HepG2 (cell line): ENCODE measurements around the gene HPCAL1. TPM values are rescaled to one million over a fixed set of nuclear protein-coding genes. Genes with fewer than 3 reads are reported as not detected.

ENCODE experiments used
- GATA4 ChIP-seq: sonication (generic); IDR thresholded peaks from 2 replicates; pipeline ENCODE4 v1.6.1; 2016; ENCODE audit warnings: antibody characterized with exemption, low read depth, borderline replicate concordance
- IRF2 ChIP-seq: IDR thresholded peaks from 2 replicates; pipeline ENCODE4 v1.6.1; 2018; ENCODE audit warnings: missing genetic modification reagents, missing compliant biosample characterization
- NFIB ChIP-seq: sonication (generic); formaldehyde crosslinking; IDR thresholded peaks from 2 replicates; pipeline ENCODE4 v1.9.0; 2021; ENCODE audit warnings: missing genetic modification reagents, mild to moderate bottlenecking, borderline replicate concordance
- NFKB2 ChIP-seq: sonication (generic); formaldehyde crosslinking; IDR thresholded peaks from 2 replicates; pipeline ENCODE4 v1.4.0; 2020; ENCODE audit warnings: missing genetic modification reagents, borderline replicate concordance
- POLR2A ChIP-seq, 2 experiments: IDR thresholded peaks; 2 replicates each; pipeline ENCODE4 v1.6.1; 2011; ENCODE audit warnings: low read depth in 2 of 2, low read length in 2 of 2, mild to moderate bottlenecking in 1 of 2, moderate library complexity in 1 of 2; ENCODE audit not compliant: insufficient read depth in 1 of 2
- RFX5 ChIP-seq: IDR thresholded peaks from 2 replicates; pipeline ENCODE4 v1.6.1; 2011; ENCODE audit warnings: low read depth, low read length, improper control_type of control experiment
- SALL1 ChIP-seq: sonication (generic); formaldehyde crosslinking; IDR thresholded peaks from 2 replicates; pipeline ENCODE4 v1.8.0; 2022; ENCODE audit warnings: mild to moderate bottlenecking, missing genetic modification reagents
- SMAD1 ChIP-seq: sonication (generic); formaldehyde crosslinking; IDR thresholded peaks from 2 replicates; pipeline ENCODE4 v1.4.0; 2020; ENCODE audit warnings: missing genetic modification reagents, low read depth, mild to moderate bottlenecking, borderline replicate concordance
- SMARCE1 ChIP-seq: fragments of 450-650 bp; IDR thresholded peaks from 2 replicates; pipeline ENCODE4 v1.6.1; 2017; ENCODE audit warnings: borderline replicate concordance
- SP5 ChIP-seq: IDR thresholded peaks from 2 replicates; pipeline ENCODE4 v1.6.1; 2016; ENCODE audit warnings: low read depth, borderline replicate concordance
- TARDBP ChIP-seq: sonication (generic); formaldehyde crosslinking; IDR thresholded peaks from 2 replicates; pipeline ENCODE4 v1.8.0; 2022; ENCODE audit warnings: mild to moderate bottlenecking, missing genetic modification reagents
- YY1 ChIP-seq: IDR thresholded peaks from 2 replicates; pipeline ENCODE4 v1.6.1; 2011; ENCODE audit warnings: low read length, low read depth, moderate library complexity, mild to moderate bottlenecking; ENCODE audit not compliant: insufficient read depth, insufficient replicate concordance
- ZBTB3 ChIP-seq: sonication (generic); formaldehyde crosslinking; IDR thresholded peaks from 2 replicates; pipeline ENCODE4 v1.4.0; 2020; ENCODE audit warnings: low read depth, mild to moderate bottlenecking, moderate library complexity, missing genetic modification reagents, borderline replicate concordance
- ZNF230 ChIP-seq: sonication (generic); formaldehyde crosslinking; IDR thresholded peaks from 2 replicates; pipeline ENCODE4 v1.4.0; 2020; ENCODE audit warnings: mild to moderate bottlenecking, missing genetic modification reagents
- ZNF660 ChIP-seq: sonication (generic); formaldehyde crosslinking; IDR thresholded peaks from 2 replicates; pipeline ENCODE4 v1.5.1; 2020; ENCODE audit warnings: mild to moderate bottlenecking, low read depth, missing genetic modification reagents, borderline replicate concordance
- ZNF775 ChIP-seq: sonication (generic); formaldehyde crosslinking; IDR thresholded peaks from 2 replicates; pipeline ENCODE4 v1.4.0; 2020; ENCODE audit warnings: missing genetic modification reagents, mild to moderate bottlenecking, moderate library complexity, borderline replicate concordance
- polyA plus RNA-seq, 8 experiments: library from polyadenylated mRNA; depleted of rRNA in 3 of 8; stranded (reverse) in 7 of 8; unstranded in 1 of 8; fragments of >200 nt; fragmentation: Illumina TruSeq in 4 of 8; extraction: Trizol in 4 of 8; gene quantifications; 2 replicates each; pipeline versions ENCODE4 v1.2.1 to v1.2.3, GENCODE V29; 2011 to 2016; ENCODE audit warnings: low read depth in 4 of 8, missing spikeins in 1 of 8, mixed read lengths in 1 of 8; ENCODE audit not compliant: insufficient read depth in 1 of 8
- total RNA-seq, 5 experiments: library from RNA; depleted of rRNA; stranded (reverse); fragments of >200 nt; fragmentation: Illumina TruSeq; extraction: Trizol; gene quantifications; 2 replicates each; pipeline ENCODE4 v1.2.3, GENCODE V29; 2016; ENCODE audit warnings: low read depth in 1 of 5
- TF ChIP-seq, protein P1 (sequence below): sonication (generic); formaldehyde crosslinking; conservative IDR thresholded peaks from 2 replicates; pipeline ENCODE4 v1.4.0; 2020; ENCODE audit warnings: missing genetic modification reagents
- TF ChIP-seq, protein P2 (sequence below): IDR thresholded peaks from 2 replicates; pipeline ENCODE4 v1.6.1; 2016; ENCODE audit warnings: mild to moderate bottlenecking
- TF ChIP-seq, protein P3 (sequence below): fragments of 450-650 bp; IDR thresholded peaks from 2 replicates; pipeline ENCODE4 v1.6.1; 2017; ENCODE audit warnings: mild to moderate bottlenecking
- TF ChIP-seq, protein P4 (sequence below): sonication (generic); formaldehyde crosslinking; conservative IDR thresholded peaks from 2 replicates; pipeline ENCODE4 v1.4.0; 2020; ENCODE audit warnings: missing genetic modification reagents

Gene HPCAL1
- total and polyA plus RNA-seq, 2 of the 13 experiments (the other 11 are each of a cell fraction or from before 2014, with no cell fraction given): 29.5 to 29.9 TPM

DNA sequence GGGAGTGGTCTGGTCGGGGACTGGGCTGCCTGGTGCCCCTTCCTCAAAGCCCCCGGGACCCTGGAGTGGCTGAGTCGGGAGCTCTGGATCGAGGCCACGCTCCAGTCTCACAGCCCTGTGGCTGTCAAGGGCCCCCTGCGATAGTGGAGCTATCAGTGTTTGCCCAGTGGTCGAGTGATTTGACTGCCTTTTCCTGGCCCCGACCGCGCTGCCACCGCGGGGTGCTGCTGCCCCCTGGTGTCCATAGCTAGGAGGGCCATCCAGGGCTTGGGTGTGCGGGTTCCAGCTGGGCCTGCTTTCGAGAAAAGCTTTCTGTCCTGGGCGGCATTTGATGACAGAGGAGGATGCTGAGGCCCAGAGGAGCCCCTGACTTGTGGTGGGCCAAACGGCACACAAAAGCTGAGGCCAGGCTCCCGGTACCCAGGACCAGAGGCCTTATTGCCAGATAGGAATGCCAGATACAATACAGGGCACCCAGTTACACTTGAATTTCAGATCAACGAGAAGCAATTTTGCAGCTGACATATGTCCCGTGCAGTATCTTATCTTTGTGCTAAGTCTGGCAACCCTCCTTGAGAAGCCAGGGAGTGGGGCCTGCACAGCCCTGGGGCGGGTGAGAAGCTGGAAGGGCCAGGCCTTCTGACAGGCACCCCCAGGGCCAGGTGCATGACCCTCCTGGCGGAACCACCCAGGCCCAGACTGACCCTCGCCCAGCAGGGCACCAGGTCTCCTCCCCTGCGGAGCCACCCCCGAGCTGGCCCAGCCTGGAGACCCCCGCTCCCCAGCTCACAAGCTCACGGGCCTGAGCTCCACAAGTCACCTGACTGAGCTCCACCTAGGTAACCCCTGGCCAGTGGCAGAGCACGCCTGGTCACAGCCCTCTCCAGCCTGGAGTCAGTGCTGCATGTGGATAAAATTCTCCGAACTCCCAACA lies 132.4 kb downstream of the HPCAL1 start (continued):
- 0 out of 2 replicates have a peak, but pooled peaks have one; percentile 30 for TF ChIP-seq TARDBP (CRISPR knock-in tag)
- TF ChIP-seq, protein P1, sequence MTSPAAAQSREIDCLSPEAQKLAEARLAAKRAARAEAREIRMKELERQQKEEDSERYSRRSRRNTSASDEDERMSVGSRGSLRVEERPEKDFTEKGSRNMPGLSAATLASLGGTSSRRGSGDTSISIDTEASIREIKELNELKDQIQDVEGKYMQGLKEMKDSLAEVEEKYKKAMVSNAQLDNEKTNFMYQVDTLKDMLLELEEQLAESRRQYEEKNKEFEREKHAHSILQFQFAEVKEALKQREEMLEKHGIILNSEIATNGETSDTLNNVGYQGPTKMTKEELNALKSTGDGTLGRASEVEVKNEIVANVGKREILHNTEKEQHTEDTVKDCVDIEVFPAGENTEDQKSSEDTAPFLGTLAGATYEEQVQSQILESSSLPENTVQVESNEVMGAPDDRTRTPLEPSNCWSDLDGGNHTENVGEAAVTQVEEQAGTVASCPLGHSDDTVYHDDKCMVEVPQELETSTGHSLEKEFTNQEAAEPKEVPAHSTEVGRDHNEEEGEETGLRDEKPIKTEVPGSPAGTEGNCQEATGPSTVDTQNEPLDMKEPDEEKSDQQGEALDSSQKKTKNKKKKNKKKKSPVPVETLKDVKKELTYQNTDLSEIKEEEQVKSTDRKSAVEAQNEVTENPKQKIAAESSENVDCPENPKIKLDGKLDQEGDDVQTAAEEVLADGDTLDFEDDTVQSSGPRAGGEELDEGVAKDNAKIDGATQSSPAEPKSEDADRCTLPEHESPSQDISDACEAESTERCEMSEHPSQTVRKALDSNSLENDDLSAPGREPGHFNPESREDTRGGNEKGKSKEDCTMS (CRISPR knock-in tag): no peak
- TF ChIP-seq SMAD1: peak; percentile 75; the same call in 1 of the 2 replicates
- peak; percentile 13; the same call in 1 of the 2 replicates for TF ChIP-seq SP5 (CRISPR knock-in tag)
- TF ChIP-seq ZNF775: no peak
- TF ChIP-seq SMARCE1: no peak
- peak; percentile 91; the same call in 1 of the 2 replicates for TF ChIP-seq ZNF230
- TF ChIP-seq SALL1: peak; percentile 85
- TF ChIP-seq RFX5: 0 out of 2 replicates have a peak, but pooled peaks have one; percentile 29
- no peak for TF ChIP-seq NFIB
- no peak for TF ChIP-seq POLR2A (IDR thresholded peaks at IDR 0.05; ENCODE audit: insufficient read depth in 1 of 2, low read depth in 2 of 2, low read length in 2 of 2)
- TF ChIP-seq YY1: peak; percentile 74
- TF ChIP-seq, protein P2, sequence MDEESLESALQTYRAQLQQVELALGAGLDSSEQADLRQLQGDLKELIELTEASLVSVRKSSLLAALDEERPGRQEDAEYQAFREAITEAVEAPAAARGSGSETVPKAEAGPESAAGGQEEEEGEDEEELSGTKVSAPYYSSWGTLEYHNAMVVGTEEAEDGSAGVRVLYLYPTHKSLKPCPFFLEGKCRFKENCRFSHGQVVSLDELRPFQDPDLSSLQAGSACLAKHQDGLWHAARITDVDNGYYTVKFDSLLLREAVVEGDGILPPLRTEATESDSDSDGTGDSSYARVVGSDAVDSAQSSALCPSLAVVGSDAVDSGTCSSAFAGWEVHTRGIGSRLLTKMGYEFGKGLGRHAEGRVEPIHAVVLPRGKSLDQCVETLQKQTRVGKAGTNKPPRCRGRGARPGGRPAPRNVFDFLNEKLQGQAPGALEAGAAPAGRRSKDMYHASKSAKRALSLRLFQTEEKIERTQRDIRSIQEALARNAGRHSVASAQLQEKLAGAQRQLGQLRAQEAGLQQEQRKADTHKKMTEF (CRISPR knock-in tag): peak; percentile 64
- TF ChIP-seq NFKB2: peak; percentile 74; the same call in 1 of the 2 replicates
- TF ChIP-seq IRF2 (CRISPR knock-in tag): peak; percentile 85; the same call in 1 of the 2 replicates
- no peak for TF ChIP-seq GATA4
- TF ChIP-seq ZBTB3: no peak
- TF ChIP-seq, protein P3, sequence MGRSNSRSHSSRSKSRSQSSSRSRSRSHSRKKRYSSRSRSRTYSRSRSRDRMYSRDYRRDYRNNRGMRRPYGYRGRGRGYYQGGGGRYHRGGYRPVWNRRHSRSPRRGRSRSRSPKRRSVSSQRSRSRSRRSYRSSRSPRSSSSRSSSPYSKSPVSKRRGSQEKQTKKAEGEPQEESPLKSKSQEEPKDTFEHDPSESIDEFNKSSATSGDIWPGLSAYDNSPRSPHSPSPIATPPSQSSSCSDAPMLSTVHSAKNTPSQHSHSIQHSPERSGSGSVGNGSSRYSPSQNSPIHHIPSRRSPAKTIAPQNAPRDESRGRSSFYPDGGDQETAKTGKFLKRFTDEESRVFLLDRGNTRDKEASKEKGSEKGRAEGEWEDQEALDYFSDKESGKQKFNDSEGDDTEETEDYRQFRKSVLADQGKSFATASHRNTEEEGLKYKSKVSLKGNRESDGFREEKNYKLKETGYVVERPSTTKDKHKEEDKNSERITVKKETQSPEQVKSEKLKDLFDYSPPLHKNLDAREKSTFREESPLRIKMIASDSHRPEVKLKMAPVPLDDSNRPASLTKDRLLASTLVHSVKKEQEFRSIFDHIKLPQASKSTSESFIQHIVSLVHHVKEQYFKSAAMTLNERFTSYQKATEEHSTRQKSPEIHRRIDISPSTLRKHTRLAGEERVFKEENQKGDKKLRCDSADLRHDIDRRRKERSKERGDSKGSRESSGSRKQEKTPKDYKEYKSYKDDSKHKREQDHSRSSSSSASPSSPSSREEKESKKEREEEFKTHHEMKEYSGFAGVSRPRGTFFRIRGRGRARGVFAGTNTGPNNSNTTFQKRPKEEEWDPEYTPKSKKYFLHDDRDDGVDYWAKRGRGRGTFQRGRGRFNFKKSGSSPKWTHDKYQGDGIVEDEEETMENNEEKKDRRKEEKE: no peak
- TF ChIP-seq ZNF660: no peak
- TF ChIP-seq, protein P4, sequence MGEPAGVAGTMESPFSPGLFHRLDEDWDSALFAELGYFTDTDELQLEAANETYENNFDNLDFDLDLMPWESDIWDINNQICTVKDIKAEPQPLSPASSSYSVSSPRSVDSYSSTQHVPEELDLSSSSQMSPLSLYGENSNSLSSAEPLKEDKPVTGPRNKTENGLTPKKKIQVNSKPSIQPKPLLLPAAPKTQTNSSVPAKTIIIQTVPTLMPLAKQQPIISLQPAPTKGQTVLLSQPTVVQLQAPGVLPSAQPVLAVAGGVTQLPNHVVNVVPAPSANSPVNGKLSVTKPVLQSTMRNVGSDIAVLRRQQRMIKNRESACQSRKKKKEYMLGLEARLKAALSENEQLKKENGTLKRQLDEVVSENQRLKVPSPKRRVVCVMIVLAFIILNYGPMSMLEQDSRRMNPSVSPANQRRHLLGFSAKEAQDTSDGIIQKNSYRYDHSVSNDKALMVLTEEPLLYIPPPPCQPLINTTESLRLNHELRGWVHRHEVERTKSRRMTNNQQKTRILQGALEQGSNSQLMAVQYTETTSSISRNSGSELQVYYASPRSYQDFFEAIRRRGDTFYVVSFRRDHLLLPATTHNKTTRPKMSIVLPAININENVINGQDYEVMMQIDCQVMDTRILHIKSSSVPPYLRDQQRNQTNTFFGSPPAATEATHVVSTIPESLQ: peak; percentile 90; the same call in 1 of the 2 replicates
